ENCODE results near the gene DSC3.
"Not testable (repeated sequence)": the region's sequence is repeated elsewhere in the genome, so short reads cannot be mapped to it uniquely, and the experiment has no call there.

Gene DSC3

DNA sequence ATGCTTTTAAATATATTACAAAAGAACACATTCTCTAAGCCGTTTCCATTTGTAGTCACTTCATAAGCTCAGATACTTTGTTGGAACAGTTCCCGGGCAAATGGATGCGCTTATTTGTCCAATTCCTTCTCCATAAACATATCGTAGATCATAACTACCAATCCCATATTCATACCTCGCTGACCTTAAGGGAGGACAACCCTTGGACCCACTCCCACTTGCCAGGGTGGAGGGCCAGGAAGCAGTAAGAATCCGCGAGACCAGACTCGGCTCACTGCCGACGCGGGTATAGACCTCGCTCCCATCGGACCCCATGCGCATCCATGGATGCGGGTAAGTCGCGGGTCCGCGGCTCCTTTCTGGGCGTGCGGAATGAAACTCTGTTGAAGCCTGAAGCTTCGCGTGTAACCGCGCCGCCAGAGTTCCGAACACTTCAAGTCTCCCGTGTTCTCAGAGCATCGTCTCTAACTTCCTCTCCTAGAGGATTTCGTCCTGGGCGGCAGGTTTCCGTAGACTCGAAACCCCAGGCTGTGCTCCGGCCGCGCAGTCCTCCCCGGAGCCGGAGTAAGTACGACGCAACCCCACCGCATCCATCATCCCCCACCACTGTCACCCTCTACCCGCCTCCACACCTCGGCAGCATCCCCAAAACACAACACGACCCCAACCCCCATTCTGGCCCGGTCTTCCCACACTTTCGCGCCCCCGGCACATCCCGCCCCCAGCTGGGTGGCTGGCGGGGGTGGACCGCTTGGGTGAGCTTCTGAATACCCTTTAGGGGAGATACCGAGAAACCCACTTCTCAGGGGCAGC lies 1.1 kb downstream of the DSC3 start:
- no peak for DNase-seq (ENCODE audit: low read depth in 2 of 2)

DNA sequence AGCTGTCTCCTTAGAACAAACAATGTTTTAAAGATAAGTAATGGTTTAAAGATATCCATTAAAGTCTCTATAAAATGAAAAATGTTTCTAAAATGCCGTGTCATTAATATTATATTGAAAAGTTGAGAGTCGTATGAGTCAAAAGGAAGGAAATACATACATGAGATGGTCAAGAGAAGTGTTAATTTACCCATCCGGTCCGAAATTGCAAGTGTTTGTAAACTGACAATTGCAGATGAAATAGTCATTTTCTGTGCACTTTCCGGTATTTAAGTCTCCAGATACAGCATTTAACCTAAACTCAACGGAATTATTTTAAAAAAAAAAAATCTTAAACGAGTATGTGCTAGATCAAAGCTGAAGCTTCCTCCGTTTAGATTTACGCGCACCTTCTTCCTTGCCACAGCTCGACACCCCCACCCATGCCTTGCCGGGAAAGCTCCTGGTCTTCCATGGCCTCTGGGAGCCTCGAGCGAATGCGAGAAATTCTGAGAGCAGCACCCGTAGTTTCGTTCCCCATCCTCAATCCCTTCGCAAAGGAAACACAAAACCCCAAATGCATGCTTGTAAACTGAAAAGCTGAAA lies 1.8 kb downstream of the DSC3 start:
- DNase-seq (ENCODE audit: low read depth in 2 of 2) = no peak

DNA sequence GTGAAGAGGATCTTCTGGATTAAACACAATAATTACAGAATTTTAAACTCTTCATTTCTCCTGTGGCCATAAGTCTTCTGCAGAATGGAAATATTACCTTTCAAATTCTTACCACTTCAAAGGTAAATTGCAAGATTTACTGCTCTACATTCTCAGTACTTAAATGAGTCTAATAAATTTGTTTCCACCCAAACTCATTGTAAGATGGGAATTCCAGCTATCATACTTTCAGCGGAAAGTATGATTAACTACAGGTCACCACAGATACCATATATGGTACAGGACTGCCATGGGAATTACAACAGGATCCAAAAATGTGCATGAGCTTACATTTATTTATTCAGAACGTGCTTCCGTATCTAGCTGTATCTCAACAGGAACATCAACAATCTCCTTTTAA lies 3.1 kb downstream of the DSC3 start:
- DNase-seq (ENCODE audit: low read depth in 2 of 2) = no peak

DNA sequence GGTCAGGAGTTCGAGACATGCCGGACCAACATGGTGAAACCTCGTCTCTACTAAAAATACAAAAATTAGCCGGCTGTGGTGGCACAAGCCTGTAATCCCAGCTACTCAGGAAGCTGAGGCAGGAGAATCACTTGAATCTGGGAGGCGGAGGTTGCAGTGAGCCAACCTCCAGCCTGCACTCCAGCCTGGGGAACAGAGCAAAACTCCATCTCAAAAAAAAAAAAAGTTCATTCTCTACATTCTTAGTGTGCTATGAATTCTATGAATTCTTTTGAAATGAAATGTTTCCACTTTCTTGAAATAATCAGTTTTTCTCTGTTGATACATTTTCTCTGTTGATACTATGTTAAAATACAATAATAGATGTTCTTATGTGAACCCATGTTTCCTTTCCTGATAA lies 4.9 kb downstream of the DSC3 start:
- not testable (repeated sequence) for DNase-seq (ENCODE audit: low read depth in 2 of 2)

DNA sequence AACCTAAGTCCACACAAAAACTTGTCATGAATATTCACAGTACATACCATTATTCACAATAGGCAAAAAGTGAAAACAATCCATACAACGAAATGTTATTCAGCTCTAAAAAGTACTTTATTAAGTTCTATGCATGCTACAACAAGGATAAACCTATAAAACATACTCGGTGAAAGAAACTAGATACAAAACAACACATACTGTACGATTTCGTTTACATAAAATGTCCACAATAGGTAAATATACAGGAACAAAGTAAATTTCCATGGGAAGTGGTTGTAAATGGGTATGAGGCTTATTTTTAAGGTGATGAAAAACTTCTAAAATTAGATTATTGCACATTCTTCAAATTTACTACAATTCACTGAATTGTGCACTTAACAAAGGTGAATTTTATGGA lies 8.0 kb downstream of the DSC3 start:
- no peak for DNase-seq (ENCODE audit: low read depth in 2 of 2)

DNA sequence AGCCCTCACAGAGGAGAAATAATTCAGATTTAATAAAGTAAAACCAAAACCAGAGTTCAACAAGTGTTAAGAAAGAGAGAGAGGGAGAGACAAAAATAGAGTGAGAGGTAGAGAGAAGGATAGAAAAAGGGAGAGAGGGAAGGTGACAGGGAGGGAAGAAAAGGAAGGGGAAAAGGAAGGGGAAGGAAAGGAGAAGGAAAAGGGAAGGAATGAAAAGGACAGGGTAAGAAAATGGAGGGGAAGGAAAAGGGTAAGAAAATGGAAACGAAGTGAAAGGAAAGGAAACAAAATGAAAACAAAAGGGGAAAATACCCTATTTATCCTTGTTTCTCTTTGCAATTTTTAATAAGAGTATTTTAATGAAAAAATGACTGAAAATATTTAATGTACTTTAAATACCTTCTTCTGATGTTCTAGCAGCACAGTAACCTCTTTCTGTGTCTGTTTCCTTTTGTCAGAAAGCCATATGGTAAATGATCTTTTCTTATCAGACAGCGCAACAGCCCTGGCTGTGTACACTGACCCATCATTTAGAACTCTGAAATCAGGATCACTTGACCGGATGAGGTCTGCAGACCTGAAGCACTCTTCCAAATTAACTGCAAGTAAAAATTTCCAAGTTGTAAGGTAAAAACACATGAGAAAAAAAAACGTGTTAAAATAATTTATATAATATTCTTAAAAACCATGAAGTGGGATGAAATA lies 11.8 kb downstream of the DSC3 start:
- DNase-seq (ENCODE audit: low read depth in 2 of 2) = no peak

DNA sequence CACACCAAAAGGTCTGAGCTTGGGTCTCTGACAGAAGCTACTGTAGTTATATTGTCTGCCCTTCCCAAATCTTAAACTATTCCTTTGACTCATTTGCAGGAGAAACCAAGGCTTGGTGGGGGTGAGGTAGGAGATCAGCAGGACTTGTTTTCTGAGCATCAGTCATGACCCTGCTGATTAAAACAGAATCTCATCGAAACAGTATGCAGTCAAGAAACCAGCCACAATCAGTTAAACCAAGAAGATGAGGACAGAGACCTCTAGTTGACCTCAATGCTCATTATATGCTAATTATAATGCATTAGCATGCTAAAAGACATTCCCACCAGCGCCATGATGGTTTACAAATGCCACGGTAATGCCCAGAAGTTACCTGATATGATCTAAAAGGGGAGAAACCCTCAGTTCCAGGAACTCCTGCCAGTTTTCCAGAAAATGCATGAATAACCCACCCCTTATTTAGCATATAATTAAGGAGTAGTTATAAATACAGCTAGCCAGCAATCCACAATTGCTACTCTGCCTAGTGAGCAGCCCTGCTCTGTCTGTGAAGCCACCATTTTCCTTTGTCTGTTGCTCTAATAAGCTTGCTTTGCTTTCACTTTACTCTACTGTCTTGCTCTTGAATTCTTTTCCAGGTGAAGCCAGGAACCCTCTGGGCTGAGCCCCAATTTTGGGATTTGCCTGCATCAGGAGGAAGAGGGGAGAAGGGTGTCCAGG lies 26.7 kb downstream of the DSC3 start:
- no peak for DNase-seq (ENCODE audit: low read depth in 2 of 2)

DNA sequence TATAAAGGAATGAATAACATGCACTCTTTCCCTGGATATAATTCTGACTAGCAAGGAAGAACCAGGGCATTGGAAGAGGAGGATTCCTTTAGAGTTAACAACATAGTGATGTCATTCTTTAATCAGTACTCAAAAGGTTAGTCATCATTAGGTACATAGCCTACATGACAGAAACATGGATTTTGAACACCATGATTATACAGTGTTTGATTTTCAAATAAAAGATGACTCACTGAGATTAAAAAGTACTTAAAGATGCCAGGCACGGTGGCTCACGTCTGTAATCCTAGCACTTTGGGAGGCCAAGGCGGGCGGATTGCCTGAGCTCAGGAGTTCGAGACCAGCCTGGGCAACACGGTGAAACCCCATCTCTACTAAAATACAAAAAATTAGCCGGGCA lies 31.1 kb downstream of the DSC3 start:
- not testable (repeated sequence) for DNase-seq (ENCODE audit: low read depth in 2 of 2)

DNA sequence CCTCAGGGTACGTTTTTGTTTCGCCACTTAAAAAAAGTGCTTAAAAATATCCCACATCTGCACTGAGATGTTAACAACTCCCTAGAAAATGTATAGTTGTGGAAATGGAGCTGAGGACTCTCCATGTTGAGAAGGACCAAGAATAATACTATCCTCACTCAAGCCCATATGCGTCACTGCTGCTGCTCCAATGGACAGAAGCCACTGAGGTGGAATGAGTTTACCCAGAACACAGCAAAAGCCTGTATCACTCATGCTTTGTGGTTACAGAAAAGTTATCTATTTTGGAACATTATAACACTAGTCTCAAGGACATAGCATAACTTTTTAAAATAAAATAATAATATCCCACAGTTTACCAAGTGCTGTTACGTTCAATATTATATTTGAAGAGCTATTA lies 31.9 kb downstream of the DSC3 start:
- no peak for DNase-seq (ENCODE audit: low read depth in 2 of 2)

DNA sequence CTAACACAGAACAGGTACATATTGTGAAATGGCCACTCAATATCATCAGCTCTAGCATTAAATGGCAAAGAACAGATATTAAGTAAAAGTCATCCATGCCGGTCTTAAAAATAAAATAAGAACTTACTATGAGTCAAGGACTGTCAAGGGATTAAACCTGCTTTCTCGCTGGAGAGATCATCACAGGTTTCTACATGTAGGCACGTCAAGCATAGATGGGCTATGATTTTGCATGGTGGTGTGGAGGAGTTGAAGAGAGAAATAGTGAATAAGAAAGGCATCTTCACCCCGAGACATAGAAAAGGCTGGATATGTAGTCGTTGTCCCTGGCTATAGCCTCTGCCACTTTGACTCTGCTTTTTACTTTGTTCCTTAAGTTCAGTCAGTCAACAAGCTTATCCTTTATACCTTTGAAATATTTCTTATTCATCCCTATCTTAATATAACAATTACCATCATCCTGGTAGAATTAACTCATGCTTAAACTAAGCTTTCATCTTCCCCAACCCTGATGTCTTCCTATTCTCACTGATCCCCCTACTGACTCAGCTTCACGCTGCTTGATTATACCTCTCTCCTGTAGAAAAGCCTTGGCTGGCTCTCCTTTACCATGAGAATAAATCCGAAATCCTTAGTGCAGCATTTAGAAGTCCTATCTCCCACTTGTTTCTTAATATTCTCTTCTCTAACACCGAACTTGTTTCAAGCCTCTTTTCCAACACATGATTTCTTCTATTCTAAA lies 42.5 kb downstream of the DSC3 start:
- DNase-seq (ENCODE audit: low read depth in 2 of 2) = no peak

DNA sequence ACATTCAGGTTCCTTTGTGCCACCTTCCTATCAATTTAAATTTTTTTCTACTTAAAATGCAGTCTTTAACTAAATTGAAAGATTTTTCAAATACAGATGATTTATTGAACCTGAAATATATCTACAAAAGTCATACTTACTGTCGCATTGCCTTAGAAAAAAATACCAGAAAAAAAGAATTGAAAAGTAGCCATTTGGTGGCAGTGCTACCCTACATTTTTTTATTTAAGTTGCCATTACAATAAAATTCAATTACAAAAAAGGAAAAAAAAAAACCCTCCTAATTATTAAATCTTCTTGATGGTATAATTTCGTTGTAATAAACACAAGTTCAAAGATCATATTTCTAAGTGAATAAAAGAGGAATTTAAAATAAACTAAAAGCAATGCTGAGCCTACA lies 43.4 kb downstream of the DSC3 start:
- DNase-seq (ENCODE audit: low read depth in 2 of 2) = no peak

DNA sequence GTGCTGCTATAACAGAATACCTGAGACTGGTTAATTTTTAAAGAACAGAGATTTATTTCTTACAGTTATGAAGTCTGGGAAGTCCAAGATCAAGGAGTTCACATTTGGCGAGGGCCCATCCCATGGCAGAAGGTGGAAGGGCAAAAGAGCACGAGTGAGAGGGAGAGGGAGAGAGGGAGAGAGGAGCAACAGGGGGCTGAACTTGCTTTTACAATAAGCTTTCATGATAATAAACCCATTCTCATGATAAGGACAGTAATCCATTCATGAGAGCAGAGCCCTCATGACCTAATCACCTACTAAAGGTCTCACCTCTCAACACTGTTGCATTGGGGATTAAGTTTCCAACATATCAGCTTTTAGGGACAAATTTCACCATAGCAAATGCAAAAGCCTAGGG lies 45.3 kb downstream of the DSC3 start:
- DNase-seq (ENCODE audit: low read depth in 2 of 2) = no peak

DNA sequence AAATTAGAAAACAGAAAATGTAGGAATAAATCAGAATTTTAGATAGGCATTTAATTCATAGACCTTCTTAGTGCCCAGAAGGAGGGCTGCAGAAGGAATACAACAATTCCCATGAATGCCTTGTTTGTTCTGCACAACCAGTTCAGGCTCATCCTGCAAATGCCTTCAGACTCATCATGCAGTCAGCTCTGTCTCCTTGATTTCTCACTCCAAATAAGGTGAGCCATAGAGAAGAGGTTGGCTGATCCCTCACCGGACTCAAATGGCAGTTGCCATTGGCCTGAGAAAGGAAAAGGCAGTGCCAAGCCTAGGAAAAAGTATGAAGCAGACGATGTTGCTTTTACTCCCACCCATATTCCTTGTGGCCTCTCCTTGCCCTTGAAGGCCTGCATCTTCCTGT lies 50.3 kb downstream of the DSC3 start:
- DNase-seq (ENCODE audit: low read depth in 2 of 2) = no peak

DNA sequence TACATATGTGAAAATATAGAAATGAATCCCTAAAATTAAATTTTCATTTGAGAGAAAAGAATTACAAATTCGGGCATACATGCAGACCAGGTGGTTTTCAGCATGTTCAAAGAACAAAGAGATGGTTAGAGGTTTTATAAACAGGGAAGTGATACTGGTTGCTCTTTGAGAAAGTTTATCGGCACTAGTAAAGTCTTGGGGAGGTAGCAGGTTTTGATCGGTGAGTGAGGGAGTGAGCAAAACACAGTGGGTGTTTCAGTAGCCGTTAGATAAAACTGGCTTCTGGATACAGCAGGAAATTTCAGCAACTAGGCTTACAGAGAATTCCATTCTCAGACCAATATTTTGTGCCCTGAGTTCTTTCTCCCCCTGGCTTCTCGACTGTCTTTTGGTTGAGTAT lies 51.1 kb downstream of the DSC3 start:
- no peak for DNase-seq (ENCODE audit: low read depth in 2 of 2)

DNA sequence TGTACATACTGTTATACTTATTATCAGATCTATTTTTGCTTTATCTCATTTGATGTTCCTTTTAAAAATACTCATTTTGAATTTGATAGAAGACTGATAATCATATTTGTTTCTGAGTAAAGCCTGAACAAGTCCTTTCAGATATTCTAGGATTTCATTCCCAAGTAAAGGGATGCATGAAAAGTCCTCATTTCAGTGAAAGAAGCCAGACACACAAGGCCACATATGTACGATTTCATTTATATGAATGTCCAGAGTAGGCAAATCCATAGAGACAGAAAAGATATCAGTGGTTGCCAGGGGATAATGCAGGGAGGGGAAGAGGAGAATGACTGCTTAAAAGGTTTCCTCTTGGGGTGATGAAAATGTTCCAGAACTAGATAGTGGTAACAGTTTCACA lies 53.4 kb downstream of the DSC3 start:
- no peak for DNase-seq (ENCODE audit: low read depth in 2 of 2)

DNA sequence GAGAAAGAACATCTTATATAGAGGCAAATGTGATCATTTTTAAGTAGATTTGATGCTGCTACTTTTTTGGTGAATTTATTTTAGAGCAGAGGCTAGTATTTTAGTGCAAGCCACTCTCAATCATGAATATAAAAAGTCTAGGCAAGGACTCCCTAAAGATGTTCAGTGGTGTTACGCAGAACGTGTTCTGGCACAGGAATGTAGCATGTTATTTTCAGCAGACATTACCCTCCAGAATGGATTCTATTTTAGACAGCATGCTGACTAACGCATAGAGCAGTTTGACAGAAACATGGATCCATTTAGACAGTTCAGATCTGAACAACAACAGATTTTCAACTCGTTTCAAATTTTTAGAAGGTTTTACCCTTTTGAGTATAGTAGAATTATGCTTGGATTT lies 54.1 kb downstream of the DSC3 start:
- DNase-seq (ENCODE audit: low read depth in 2 of 2) = no peak

DNA sequence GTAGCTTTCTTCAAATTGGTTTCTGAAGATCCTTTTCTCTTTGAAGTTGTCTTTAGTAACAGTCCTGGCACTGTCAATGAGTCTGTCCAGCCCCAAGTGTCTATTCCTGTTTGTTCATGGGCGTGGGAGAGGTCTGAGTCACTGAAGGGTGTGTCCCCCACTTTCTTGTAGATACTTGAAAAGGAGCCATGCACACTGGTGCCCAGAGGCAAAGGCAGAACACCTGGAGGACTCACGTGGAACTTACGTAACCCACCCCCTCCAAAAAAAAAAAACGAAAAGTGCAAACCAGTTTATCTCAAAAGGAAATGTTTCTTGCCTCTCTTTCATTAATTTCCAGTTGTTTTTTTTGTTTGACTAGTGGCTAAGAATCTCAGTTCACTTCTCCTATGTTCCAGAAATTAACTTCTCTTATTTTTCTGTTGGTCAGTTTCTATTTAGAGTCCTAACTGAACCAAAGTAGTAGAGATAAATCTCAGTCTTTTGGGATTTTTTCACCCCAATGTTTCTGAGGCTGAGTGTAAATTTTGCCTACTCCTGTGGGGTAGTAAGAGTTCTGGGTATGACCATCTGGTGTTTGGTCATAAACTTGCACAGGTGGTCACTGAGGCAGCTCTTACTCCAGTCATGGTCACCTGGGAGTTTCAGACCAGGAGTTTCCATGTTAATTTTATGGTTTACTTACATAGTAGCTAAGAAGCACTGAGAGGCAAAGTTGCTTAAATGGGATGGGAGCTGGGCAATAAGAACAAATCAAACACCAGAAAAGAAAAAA lies 54.9 kb downstream of the DSC3 start:
- no peak for DNase-seq (ENCODE audit: low read depth in 2 of 2)

DNA sequence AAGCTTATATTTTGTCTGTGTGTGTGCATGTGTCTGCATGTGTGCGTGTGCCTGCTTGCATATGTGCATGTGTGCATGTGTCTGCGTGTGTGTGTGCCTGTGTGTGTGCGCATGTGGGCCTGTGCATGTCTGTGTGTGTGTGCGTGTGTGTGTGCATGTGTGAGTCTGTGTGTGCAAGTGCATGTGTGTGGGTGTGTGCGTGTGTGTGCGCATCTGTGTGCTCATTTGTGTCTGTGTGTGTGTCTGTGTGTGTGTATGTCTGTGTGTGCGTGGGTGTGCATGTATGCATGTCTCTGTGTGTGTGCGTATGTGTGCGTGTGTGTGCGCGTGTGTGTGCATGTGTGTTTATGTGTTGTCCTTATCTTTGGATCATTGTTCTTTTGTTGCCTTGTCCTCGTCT lies 56.8 kb downstream of the DSC3 start:
- no peak for DNase-seq (ENCODE audit: low read depth in 2 of 2)

DNA sequence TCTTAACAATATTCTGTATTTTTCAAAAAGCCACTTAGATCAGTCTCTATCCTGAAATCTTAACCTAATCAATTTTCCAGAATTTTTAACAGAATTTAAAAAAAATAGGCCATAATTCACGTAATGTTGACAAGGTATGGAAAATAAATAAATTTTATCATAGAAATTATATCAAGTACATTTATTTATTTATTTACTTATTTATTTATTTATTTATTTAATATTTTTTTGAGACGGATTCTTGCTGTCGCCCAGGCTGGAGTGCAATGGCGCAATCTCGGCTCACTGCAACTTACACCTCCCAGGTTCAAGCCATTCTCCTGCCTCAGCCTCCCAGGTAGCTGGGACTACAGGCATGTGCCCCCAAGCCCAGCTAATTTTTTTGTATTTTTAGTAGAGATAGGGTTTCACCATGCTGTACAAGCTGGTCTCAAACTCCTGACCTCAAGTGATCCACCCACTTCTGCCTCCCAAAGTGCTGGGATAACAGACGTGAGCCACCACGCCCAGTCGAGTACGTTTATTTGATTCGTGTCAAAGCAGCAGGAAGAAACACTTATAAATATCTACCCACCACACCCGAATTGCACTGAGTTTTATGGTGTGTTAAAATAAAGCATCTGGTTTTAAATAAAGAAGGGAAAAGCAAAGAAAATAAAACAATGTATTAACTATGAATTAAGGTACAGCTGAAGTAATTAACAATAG lies 60.1 kb downstream of the DSC3 start:
- DNase-seq (ENCODE audit: low read depth in 2 of 2) = no peak

DNA sequence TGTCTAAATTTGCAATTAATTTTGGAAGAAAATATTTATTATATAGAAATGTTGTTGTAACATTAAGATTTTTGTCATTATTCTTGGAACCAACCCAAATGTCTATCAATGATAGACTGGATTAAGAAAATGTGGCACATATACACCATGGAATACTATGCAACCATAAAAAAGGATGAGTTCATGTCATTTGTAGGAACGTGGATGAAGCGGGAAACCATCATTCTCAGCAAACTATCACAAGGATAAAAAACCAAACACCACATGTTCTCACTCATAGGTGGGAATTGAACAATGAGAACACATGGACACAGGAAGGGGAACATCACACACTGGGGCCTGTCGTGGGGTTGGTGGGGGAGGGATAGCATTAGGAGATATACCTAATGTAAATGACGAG lies 64.5 kb downstream of the DSC3 start:
- not testable (repeated sequence) for DNase-seq (ENCODE audit: low read depth in 2 of 2)
